CD4-positive, alpha-beta T cell (primary cell): ENCODE data around the gene RAP1GAP2. TPM values are rescaled to one million over a fixed set of nuclear protein-coding genes. Genes with fewer than 3 reads are reported as not detected.

ENCODE experiments used
- ATAC-seq: fragments of 200-7000 bp; cut with Tn5 transposase; one replicate; pipeline ENCODE4 v1.10.0; 2022; ENCODE audit warnings: mild to moderate bottlenecking; ENCODE audit not compliant: poor library complexity
- CTCF ChIA-PET: fragments of 350-600 bp; sonication (Branson Sonifier 250); formaldehyde crosslinking; loops from one replicate; lab custom pipeline; 2021; ENCODE audit warnings: antibody characterized with exemption, inconsistent platforms; lab: Charles Lee
- POLR2A ChIA-PET: fragments of 350-600 bp; sonication (Branson Sonifier 250); formaldehyde crosslinking; loops from one replicate; lab custom pipeline; 2021; ENCODE audit warnings: antibody characterized with exemption, inconsistent platforms; lab: Charles Lee
- DNase-seq, 14 experiments: peaks; one replicate each; pipeline ENCODE4 v3.0.0-alpha.2; 2013 to 2020; ENCODE audit warnings: mixed read lengths in 2 of 14
- H3K27ac ChIP-seq, 2 donors: one replicate each; pipeline versions ENCODE4 v1.5.1 to v1.7.0; 2013; ENCODE audit warnings: low read length in 2 of 2, low read depth in 1 of 2, mild to moderate bottlenecking in 1 of 2
- H3K27me3 ChIP-seq, 2 experiments: 1 replicate in 1 of 2; 2 replicates in 1 of 2; pipeline versions ENCODE4 v1.6.1 to v1.7.0; 2013; ENCODE audit warnings: low read length in 2 of 2, control low read depth in 1 of 2, mild to moderate bottlenecking in 1 of 2, moderate library complexity in 1 of 2; ENCODE audit not compliant: insufficient read depth in 2 of 2, control insufficient read depth in 1 of 2
- H3K36me3 ChIP-seq: one replicate; pipeline ENCODE4 v1.6.1; 2013; ENCODE audit warnings: low read length, control low read depth; ENCODE audit not compliant: insufficient read depth
- H3K4me1 ChIP-seq: one replicate; pipeline ENCODE4 v1.6.1; 2013; ENCODE audit warnings: low read length, control low read depth; ENCODE audit not compliant: insufficient read depth
- H3K4me3 ChIP-seq: one replicate; pipeline ENCODE4 v1.5.1; 2013; ENCODE audit warnings: mild to moderate bottlenecking, low read length, moderate library complexity
- H3K9me3 ChIP-seq, 2 experiments: 1 replicate in 1 of 2; 2 replicates in 1 of 2; pipeline versions ENCODE4 v1.6.1 to v1.7.0; 2013; ENCODE audit warnings: low read length in 2 of 2, mild to moderate bottlenecking in 2 of 2, control low read depth in 1 of 2, moderate library complexity in 1 of 2; ENCODE audit not compliant: control insufficient read depth in 1 of 2, insufficient read depth in 1 of 2
- H3K27ac Mint-ChIP-seq: one replicate; pipeline ENCODE4 v1.8.0; 2020; ENCODE audit warnings: mixed read lengths
- H3K27me3 Mint-ChIP-seq: one replicate; pipeline ENCODE4 v1.8.0; 2021; ENCODE audit warnings: mixed read lengths
- H3K36me3 Mint-ChIP-seq: one replicate; pipeline ENCODE4 v1.8.0; 2021; ENCODE audit warnings: low read depth, mixed read lengths
- H3K4me1 Mint-ChIP-seq: one replicate; pipeline ENCODE4 v1.8.0; 2021; ENCODE audit warnings: low read depth, mixed read lengths
- H3K4me3 Mint-ChIP-seq: one replicate; pipeline ENCODE4 v1.8.0; 2020; ENCODE audit warnings: mild to moderate bottlenecking, mixed read lengths
- H3K9me3 Mint-ChIP-seq: one replicate; pipeline ENCODE4 v1.8.0; 2020; ENCODE audit warnings: mixed read lengths
- intact Hi-C, 2 experiments: fragments of 100-400 bp; cut with DNase I in 1 of 2; cut with micrococcal nuclease in 1 of 2; formaldehyde crosslinking; loops; one replicate each; pipeline versions ENCODE4 v1.15.1 to v1.9.0; 2023 to 2025; cut with DNase I, micrococcal nuclease
- total RNA-seq, 174 experiments: library from RNA in 2 of 174; stranded (reverse) in 2 of 174; gene quantifications; one replicate each; pipeline ENCODE4 v1.2.3 and lab custom pipeline; 2021 to 2026
- TF ChIP-seq, protein P1 (sequence below): fragments of 200-600 bp; IDR thresholded peaks from one replicate; pipeline ENCODE4 v1.8.0; 2022; ENCODE audit warnings: antibody characterized with exemption, mild to moderate bottlenecking

RAP1GAP2 gene
- total RNA-seq, 2 experiments from 2014 or later, result 46.3 to 49.7 TPM

DNA sequence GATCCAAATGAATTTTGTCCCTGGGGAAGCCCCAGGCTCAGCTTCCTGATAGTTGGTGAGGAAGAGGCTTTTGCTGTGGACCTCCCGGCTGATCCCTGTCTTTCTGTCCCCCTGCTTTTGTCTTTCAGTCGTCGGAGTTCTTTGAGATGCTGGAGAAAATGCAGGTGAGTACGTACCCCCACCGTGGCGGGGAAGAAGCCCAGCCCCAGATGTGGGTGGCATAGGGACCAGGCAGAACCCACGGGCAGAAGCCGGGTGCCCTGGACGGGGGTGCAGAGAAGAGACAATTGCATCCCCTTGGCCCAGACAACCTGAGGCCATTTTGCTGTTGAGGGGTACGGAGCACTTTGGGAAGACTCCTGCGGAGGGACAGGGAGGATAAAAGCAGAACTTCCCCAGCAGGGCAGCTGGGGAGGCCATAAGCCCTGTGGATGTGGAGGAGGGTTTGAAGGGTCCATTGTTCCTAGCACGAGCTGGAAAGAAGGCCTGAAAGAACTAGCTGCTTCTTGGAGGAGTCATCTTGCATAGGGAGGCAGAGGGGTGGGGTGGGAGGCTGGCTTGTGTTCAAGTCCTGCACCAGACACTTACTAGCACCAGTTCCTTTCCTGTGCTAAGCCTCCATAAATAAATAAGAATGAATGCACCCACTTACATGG is 161.5 kb downstream of the RAP1GAP2 start:
- Histone ChIP-seq H3K36me3 (peaks cover 15% of the 10 kb centered on the region), H3K9me3 (no peaks in the 10 kb centered on the region), H3K4me1 (peaks cover 15% of the 10 kb centered on the region), H3K27ac (no peak overlapping the region), H3K27me3 (no peaks in the 10 kb centered on the region), H3K4me3 (no peak overlapping the region)
- Mint-ChIP-seq H3K27ac (no peak overlapping the region), H3K4me3 (no peak overlapping the region), H3K4me1 (peaks cover 9% of the 10 kb centered on the region), H3K9me3 (no peaks in the 10 kb centered on the region), H3K27me3 (no peaks in the 10 kb centered on the region), H3K36me3 (peaks cover 11% of the 10 kb centered on the region)
- ChIA-PET CTCF (no interaction called here), POLR2A (no interaction called here)
- DNase-seq (no peak), ATAC-seq (no peak)
- TF ChIP-seq, protein P1, sequence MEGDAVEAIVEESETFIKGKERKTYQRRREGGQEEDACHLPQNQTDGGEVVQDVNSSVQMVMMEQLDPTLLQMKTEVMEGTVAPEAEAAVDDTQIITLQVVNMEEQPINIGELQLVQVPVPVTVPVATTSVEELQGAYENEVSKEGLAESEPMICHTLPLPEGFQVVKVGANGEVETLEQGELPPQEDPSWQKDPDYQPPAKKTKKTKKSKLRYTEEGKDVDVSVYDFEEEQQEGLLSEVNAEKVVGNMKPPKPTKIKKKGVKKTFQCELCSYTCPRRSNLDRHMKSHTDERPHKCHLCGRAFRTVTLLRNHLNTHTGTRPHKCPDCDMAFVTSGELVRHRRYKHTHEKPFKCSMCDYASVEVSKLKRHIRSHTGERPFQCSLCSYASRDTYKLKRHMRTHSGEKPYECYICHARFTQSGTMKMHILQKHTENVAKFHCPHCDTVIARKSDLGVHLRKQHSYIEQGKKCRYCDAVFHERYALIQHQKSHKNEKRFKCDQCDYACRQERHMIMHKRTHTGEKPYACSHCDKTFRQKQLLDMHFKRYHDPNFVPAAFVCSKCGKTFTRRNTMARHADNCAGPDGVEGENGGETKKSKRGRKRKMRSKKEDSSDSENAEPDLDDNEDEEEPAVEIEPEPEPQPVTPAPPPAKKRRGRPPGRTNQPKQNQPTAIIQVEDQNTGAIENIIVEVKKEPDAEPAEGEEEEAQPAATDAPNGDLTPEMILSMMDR, result no peak
- intact Hi-C loops, result no loop called here

DNA sequence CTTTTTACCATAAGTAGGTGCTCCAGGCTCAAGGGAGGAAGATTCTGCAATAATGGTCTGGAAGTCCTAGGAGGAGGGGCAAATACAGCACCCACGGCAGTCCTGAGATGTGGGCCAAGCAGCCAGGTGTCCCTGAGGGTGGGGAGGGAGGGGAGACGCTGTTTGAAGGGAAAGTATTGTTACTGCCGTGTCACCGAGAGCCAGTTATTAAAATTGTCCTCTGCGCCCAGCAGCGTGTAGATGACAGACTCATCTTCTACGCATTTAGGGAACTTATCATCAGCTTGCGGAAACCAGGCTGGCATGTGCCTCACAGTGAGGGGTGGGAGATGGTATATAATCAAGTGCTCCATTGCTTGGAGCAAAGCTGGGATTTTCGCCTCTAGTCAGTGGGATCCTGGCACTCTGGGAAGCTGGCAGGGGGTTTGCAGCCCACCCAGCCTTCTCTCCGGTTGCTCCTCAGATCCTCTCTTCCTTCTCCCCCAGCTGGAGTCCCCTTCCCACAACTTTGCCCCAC is 162.5 kb downstream of the RAP1GAP2 start:
- Histone ChIP-seq H3K27me3 (no peaks in the 10 kb centered on the region), H3K36me3 (peaks cover 25% of the 10 kb centered on the region), H3K27ac (no peak overlapping the region), H3K4me3 (no peak overlapping the region), H3K9me3 (no peaks in the 10 kb centered on the region), H3K4me1 (peaks cover 15% of the 10 kb centered on the region)
- DNase-seq (no peak), ATAC-seq (no peak)
- ChIA-PET POLR2A (no interaction called here), CTCF (no interaction called here)
- H3K27ac Mint-ChIP-seq, result no peak overlapping the region
- TF ChIP-seq, protein P1, result no peak
- no peak overlapping the region for H3K4me3 Mint-ChIP-seq
- H3K27me3 Mint-ChIP-seq, result no peaks in the 10 kb centered on the region
- peaks cover 9% of the 10 kb centered on the region for H3K4me1 Mint-ChIP-seq
- no peaks in the 10 kb centered on the region for H3K9me3 Mint-ChIP-seq
- peaks cover 11% of the 10 kb centered on the region for H3K36me3 Mint-ChIP-seq
- intact Hi-C loops, result no loop called here

DNA sequence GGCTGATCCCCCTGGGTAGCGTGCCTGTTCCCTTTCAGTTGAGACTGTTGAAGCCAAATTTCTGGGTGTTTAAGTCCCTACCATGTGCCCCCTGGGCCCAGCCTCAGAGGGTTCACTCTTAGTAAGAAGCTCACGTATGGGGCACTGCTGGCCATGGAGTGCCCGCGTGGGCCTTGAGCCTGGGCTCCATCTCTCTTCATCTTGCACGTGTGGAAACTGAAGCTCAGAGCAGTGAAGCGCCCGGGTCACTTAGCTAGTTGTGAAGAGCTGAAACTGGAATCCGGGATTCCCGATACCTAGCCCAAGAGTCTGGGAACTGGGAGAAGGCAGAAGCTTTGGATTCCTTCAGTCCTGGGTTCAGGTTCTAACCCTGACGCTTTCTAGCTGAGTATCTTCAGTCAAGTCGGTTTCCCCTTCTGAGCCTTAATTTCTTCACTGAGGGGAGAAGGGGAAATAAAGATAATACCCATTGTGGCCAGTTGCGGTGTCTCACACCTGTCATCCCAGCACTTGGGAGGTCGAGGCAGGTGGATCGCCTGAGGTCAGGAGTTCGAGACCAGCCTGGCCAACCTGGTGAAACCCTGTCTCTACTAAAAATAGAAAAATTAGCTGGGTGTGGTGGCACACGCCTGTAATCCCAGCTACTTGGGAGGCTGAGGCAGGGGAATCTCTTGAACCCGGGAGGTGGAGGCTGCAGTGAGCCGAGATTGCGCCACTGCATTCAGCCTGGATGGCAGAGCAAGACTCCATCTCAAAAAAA is 163.3 kb downstream of the RAP1GAP2 start:
- Mint-ChIP-seq H3K36me3 (peaks cover 14% of the 10 kb centered on the region), H3K9me3 (no peaks in the 10 kb centered on the region), H3K4me1 (peaks cover 9% of the 10 kb centered on the region), H3K4me3 (no peak overlapping the region), H3K27me3 (no peaks in the 10 kb centered on the region), H3K27ac (no peak overlapping the region)
- Histone ChIP-seq H3K27me3 (no peaks in the 10 kb centered on the region), H3K27ac (no peak overlapping the region), H3K4me1 (peaks cover 15% of the 10 kb centered on the region), H3K36me3 (peaks cover 29% of the 10 kb centered on the region), H3K9me3 (no peaks in the 10 kb centered on the region), H3K4me3 (no peak overlapping the region)
- intact Hi-C loops, result no loop called here
- DNase-seq (no peak), ATAC-seq (no peak)
- ChIA-PET CTCF (no interaction called here), POLR2A (no interaction called here)
- TF ChIP-seq, protein P1, result no peak
